BLaER1 (cell line): Measurements from ENCODE around the gene FAM53A.

Source experiments
- H3K27ac ChIP-seq: shearing (Covaris generic); formaldehyde crosslinking; 2 replicates; pipeline ENCODE4 v1.8.1; 2022
- H3K27me3 ChIP-seq: shearing (Covaris generic); formaldehyde crosslinking; 2 replicates; pipeline ENCODE4 v1.8.1; 2022
- H3K36me3 ChIP-seq: shearing (Covaris generic); formaldehyde crosslinking; 2 replicates; pipeline ENCODE4 v1.8.1; 2022
- H3K4me1 ChIP-seq: shearing (Covaris generic); formaldehyde crosslinking; 2 replicates; pipeline ENCODE4 v1.8.1; 2022
- H3K4me2 ChIP-seq: shearing (Covaris generic); formaldehyde crosslinking; 2 replicates; pipeline ENCODE4 v1.8.1; 2022
- H3K4me3 ChIP-seq: shearing (Covaris generic); formaldehyde crosslinking; 2 replicates; pipeline ENCODE4 v1.8.1; 2022
- H3K9ac ChIP-seq: shearing (Covaris generic); formaldehyde crosslinking; 2 replicates; pipeline ENCODE4 v1.8.1; 2022
- H3K9me3 ChIP-seq: shearing (Covaris generic); formaldehyde crosslinking; 2 replicates; pipeline ENCODE4 v1.8.1; 2022
- H4K20me1 ChIP-seq: shearing (Covaris generic); formaldehyde crosslinking; 2 replicates; pipeline ENCODE4 v1.8.1; 2022
- Cebpa-rat ChIP-seq: shearing (Covaris generic); IDR thresholded peaks from 2 replicates; pipeline ENCODE4 v1.8.1; 2022

FAM53A gene

DNA sequence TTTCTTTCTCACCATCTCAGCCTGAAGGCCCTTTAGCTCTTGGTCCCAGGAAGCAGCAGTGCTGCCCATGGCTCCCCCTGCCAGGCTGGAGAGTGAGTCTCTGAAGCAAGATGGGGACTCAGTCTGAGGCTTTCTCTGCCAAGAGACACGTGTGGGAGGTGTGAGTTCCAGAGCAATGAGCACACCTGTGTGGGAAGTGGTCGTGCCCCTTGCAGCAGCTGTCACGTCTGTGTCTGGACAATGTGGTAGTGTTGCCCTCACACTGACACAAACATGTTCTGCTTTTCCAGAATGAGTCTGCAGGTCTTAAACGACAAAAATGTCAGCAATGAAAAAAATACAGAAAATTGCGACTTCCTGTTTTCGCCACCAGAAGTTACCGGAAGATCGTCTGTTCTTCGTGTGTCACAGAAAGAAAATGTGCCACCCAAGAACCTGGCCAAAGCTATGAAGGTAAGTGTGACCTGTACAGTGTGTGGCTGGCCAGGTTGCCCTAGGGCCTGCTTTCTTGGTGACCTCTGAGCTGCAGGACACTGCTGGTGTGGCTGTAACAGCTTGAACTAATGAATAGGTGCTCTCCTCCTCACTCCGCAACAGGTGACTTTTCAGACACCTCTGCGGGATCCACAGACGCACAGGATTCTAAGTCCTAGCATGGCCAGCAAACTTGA is 39.2 kb upstream of the FAM53A start:
- Histone ChIP-seq H3K4me1 (peaks cover 79% of the 10 kb centered on the region), H3K9me3 (no peaks in the 10 kb centered on the region), H3K27ac (peak overlapping the region; percentile 87), H3K27me3 (no peaks in the 10 kb centered on the region), H3K36me3 (peaks cover 56% of the 10 kb centered on the region), H3K4me2 (peak overlapping the region; percentile 91), H3K4me3 (peak overlapping the region; percentile 98), H4K20me1 (peaks cover 80% of the 10 kb centered on the region), H3K9ac (peak overlapping the region; percentile 87)
- TF ChIP-seq Cebpa-rat, result no peak

DNA sequence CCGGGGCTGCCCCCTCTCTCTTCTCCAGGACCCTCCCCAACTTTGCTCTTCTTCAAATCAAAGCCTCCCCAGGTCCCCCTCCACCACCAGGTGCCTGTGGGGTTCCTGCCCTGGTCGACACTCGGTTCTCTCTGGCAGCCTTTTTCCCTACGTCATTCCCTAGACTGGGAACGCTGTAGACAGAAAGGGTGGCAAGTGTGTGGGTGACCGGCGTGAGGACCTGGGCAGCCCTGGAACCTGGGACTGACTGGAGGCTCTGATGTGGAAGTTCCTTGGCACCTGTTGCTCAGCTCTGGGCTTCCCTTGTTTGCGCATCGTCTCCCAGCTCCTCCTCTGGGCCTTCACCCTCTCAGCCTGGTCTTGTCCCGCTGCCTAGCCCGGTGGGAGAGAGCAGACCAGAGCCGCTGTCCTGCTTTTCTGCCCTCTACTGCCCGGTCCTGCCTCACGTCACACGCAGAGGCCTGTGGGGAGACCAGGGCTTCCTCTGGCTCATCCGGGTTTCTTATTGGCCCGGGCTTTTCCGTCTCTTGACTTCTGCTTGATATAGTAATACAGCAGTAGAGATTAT is 38.5 kb upstream of the FAM53A start:
- peaks cover 56% of the 10 kb centered on the region for H3K36me3 ChIP-seq
- no peak for TF ChIP-seq Cebpa-rat
- H3K4me3 ChIP-seq, result peak overlapping the region; percentile 98
- peak overlapping the region; percentile 87 for H3K9ac ChIP-seq
- peak overlapping the region; percentile 91 for H3K4me2 ChIP-seq
- no peaks in the 10 kb centered on the region for H3K27me3 ChIP-seq
- peak overlapping the region; percentile 87 for H3K27ac ChIP-seq
- H3K9me3 ChIP-seq, result no peaks in the 10 kb centered on the region
- peaks cover 79% of the 10 kb centered on the region for H3K4me1 ChIP-seq
- peaks cover 80% of the 10 kb centered on the region for H4K20me1 ChIP-seq

DNA sequence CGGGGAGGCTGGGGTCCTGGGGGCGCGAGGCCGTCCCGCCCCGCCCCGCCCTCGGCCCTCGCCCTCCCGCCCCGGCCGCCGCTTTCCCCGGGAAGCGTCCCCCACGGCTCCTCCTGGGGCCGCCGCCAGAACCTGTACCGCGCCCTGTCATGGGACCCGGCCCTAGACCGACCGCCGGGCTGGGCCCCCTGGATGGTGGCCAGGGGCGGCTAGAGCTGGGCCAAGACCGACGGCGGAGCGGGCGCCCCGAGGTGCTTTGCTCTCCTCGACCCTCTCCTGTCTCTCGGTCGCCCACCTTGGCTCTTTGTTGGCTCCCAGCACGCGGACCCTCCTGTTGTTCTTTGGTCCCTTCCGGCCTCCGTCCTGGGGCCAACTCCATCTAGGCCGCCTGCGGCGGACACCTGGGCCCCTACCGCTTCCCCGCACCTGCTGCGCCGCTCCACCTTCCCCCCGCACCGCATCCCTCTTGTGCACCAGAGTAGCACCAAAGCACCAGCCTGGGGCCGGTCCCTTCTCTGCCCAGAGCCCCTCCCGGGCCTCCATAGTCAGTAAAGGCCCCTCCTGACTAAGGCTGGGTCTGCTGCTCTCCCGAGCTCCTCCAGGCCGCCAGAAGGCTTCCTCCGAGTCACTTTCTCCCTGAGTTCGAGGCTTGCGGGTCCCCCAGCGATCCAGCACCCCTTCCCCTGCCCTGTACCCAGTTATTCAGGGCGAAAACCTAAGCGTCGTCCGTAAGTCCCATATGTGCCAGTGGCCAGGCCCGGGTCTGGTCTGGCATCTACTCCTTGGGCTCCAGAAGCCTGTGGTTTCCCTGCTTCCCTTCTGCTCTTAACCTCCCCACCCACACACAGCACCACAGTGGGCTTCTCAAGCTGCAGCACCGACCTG is 37.8 kb upstream of the FAM53A start:
- H3K4me3 ChIP-seq, result peak overlapping the region; percentile 98
- H3K4me2 ChIP-seq, result peak overlapping the region; percentile 91
- peaks cover 79% of the 10 kb centered on the region for H3K4me1 ChIP-seq
- H3K27me3 ChIP-seq, result no peaks in the 10 kb centered on the region
- no peak for TF ChIP-seq Cebpa-rat
- peak overlapping the region; percentile 87 for H3K9ac ChIP-seq
- H3K27ac ChIP-seq, result peak overlapping the region; percentile 87
- H3K36me3 ChIP-seq, result peaks cover 56% of the 10 kb centered on the region
- peaks cover 80% of the 10 kb centered on the region for H4K20me1 ChIP-seq
- no peaks in the 10 kb centered on the region for H3K9me3 ChIP-seq

DNA sequence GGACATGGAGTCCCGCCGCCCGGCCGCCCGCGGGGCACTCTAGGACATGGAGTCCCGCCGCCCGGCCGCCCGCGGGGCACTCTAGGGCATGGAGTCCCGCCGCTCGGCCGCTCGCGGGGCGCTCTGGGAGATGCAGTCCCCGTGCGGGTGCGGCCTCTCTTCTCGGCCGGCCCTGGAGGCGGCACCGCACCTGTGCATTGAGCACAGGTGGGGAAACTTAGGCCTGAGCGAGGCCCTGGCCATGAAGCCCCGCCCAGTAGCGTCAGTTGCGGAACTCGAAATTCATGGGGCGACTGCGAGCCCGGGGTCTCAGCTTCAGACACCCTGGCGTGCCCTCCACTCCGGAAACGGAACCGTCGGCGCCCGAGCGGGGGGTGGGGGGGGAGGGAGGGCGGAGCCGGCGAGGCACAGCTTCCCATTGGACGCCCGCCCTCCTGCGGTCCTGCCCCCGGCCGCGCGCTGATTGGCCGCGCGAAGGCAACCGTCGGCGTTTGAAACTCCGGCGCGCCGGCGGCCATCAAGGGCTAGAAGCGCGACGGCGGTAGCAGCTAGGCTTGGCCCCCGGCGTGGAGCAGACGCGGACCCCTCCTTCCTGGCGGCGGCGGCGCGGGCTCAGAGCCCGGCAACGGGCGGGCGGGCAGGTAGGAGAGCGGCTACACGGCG is 37.0 kb upstream of the FAM53A start, which contains the start of the genes TACC3 and TMEM129:
Gene TACC3, plus strand, starts transcription at position 519 of the 663 bp plus-strand sequence. CDS start 1,901 bp downstream, outside the sequence.
Gene TMEM129, minus strand, starts transcription at position 321 of the 663 bp plus-strand sequence. CDS start 486 bp downstream, outside the sequence.
- peaks cover 79% of the 10 kb centered on the region for H3K4me1 ChIP-seq
- H3K9me3 ChIP-seq, result no peaks in the 10 kb centered on the region
- H3K9ac ChIP-seq, result peak within 1 kb of the TSS; percentile 100
- peaks cover 53% of the 10 kb centered on the region for H3K36me3 ChIP-seq
- H3K27ac ChIP-seq, result peak within 1 kb of the TSS; percentile 100
- H4K20me1 ChIP-seq, result peaks cover 81% of the 10 kb centered on the region
- no peaks in the 10 kb centered on the region for H3K27me3 ChIP-seq
- H3K4me2 ChIP-seq, result peak within 1 kb of the TSS; percentile 98
- TF ChIP-seq Cebpa-rat, result no peak
- H3K4me3 ChIP-seq, result peak within 1 kb of the TSS; percentile 98

DNA sequence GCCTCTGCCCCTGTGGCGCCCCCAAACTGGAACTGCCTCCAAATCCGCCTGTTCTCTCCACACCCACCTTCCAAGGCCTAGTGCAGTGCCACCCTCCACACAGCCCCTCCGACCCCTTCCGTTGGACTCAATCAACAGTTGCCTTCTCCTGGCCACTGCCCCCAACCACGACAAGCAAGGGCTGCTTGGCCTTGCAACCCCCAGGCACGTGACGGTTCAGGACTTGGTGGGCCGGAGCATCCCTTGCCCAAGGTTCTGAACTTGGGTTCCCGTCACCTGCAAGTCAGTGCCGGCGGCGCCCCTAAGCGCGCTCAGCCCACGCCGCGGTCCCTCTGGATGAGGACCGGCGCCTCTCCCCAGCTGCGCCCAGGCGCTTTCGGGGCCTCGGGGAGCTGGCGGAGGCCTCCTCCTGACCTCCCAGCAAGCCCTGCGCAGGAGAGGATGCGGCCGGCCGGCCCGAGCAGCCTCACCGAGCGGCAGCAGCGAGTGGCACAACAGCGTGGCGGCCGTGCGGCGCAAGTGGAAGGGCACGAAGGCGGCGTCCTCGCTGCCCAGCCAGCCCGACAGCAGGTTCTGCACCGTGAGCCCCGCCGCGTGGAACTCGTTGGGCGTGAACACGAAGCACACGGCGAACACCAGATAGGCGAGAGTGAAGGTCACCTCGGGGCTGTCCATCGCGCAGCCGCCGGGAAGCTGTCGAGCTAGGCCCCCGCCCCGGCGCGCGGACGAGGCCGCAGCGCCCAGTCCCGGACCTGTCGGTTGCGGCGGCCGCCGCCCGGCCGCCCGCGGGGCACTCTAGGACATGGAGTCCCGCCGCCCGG is 36.3 kb upstream of the FAM53A start:
- Histone ChIP-seq H3K9ac (peak overlapping the region; percentile 100), H4K20me1 (peaks cover 81% of the 10 kb centered on the region), H3K4me3 (peak overlapping the region; percentile 98), H3K4me1 (peaks cover 79% of the 10 kb centered on the region), H3K27ac (peak overlapping the region; percentile 100), H3K36me3 (peaks cover 46% of the 10 kb centered on the region), H3K4me2 (peak overlapping the region; percentile 98), H3K27me3 (no peaks in the 10 kb centered on the region), H3K9me3 (no peaks in the 10 kb centered on the region)
- no peak for TF ChIP-seq Cebpa-rat

DNA sequence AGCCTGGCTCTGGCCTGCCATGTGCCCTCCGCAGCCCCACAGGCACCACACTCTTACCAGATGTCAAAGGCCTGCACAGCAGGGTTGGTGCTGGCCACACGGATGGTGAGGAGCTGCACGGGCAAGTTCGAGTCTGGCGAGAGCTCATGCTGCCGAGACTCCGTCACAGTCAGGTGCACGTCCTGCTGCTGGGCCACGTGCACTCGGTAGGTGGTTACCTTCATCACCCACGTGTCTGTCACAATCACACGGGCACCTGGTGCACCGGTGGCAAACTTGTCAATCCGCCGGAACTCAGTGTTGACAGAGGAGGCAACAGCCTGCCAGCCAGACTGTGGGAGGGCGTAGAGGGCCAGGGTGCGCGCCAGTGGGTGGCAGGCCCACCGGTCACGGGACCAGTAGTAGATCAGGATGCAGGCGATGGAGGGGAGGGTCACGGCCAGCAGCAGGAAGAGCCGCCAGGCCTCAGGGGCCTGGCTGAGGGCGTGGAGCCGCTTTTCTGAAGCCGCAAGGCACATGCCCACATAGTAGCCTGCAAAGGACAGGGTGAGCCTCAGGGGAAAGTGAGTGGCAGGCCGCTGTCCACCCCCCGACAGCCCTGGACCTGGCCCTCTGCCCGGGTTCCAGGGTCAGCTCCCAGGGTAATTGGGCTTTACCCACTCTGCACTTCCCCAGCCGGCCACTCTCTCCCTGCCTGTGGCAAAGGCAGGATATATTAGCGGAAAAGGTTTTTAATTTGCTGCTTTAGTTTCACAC is 34.2 kb upstream of the FAM53A start:
- no peak for TF ChIP-seq Cebpa-rat
- H3K27me3 ChIP-seq, result no peaks in the 10 kb centered on the region
- peak overlapping the region; percentile 98 for H3K4me2 ChIP-seq
- peak overlapping the region; percentile 100 for H3K9ac ChIP-seq
- H3K27ac ChIP-seq, result peak overlapping the region; percentile 100
- no peaks in the 10 kb centered on the region for H3K9me3 ChIP-seq
- peaks cover 86% of the 10 kb centered on the region for H3K4me1 ChIP-seq
- H3K4me3 ChIP-seq, result peak overlapping the region; percentile 98
- H3K36me3 ChIP-seq, result peaks cover 25% of the 10 kb centered on the region
- peaks cover 80% of the 10 kb centered on the region for H4K20me1 ChIP-seq

DNA sequence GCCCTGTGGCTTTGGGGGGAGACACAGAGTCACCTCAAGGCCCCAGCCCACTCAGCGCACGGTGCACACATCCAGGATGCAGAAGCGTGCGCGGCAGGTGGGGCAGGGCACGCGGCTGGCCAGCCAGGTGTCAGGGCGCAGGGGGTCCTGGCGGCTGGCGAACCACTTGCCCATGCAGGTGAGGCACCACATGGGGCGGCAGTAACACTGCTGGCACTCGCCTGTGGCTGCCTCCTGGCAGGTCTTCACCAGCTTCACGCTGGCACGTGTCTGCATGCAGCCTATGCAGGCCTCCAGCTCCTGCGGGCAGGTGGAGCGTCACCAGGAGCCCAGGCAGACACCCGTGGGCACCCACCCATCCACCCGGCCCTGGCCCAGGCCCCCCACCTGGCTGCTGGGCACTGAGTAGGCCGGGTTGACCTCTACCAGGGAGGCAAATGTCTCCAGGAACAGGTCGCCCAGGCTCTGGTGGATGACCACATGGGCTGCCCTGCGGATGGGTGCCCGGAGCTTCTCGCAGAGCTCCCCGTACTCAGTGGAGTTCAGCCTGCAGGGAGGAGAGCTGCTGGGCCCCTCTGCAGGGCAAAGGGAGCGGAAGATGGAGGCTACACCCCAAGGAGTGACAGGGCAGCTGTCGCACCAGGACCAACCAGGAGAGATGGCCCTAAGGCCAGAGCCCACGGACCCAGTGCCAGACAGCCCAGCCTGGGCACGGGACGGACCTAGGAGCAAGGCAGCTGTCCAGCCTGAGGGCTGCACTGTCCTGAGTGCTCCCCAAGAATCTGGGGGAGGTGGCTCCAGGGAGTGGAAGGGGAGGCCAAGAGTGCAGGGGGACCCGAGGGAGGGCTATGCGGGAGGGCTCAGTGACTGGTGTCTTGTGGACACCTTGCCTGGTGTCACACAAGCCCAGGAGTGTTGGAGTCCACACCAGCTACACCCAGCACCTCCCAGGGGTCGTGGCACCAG is 33.3 kb upstream of the FAM53A start:
- TF ChIP-seq Cebpa-rat, result no peak
- Histone ChIP-seq H4K20me1 (peaks cover 72% of the 10 kb centered on the region), H3K9me3 (no peaks in the 10 kb centered on the region), H3K36me3 (peaks cover 24% of the 10 kb centered on the region), H3K27me3 (no peaks in the 10 kb centered on the region), H3K4me3 (peak overlapping the region; percentile 98), H3K27ac (peak overlapping the region; percentile 100), H3K9ac (peak overlapping the region; percentile 100), H3K4me2 (peak overlapping the region; percentile 98), H3K4me1 (peaks cover 79% of the 10 kb centered on the region)
